Upper lobe of left lung (tissue), 4 donors: ENCODE results near the gene SERPINE3.

Source experiments
- CTCF ChIP-seq, 6 experiments: fragments of 450-650 bp in 4 of 6; fragments of 200-600 bp in 2 of 6; sonication (generic) in 2 of 6; IDR thresholded peaks; one replicate each; pipeline ENCODE4 v1.5.1; 2016 to 2019; ENCODE audit warnings: antibody characterized with exemption in 6 of 6
- EP300 ChIP-seq, 4 donors: sonication (generic); formaldehyde crosslinking; IDR thresholded peaks; one replicate each; pipeline ENCODE4 v1.5.1; 2017; ENCODE audit warnings: antibody characterized with exemption in 4 of 4, control low read depth in 2 of 4
- POLR2A ChIP-seq, 4 donors: fragments of 450-650 bp; IDR thresholded peaks; one replicate each; pipeline ENCODE4 v1.5.1; 2016 to 2017; ENCODE audit warnings: antibody characterized with exemption in 4 of 4, mild to moderate bottlenecking in 2 of 4
- POLR2AphosphoS5 ChIP-seq, 2 donors: sonication (generic); formaldehyde crosslinking; IDR thresholded peaks; one replicate each; pipeline ENCODE4 v1.5.1; 2017; ENCODE audit warnings: antibody characterized with exemption in 2 of 2

GRCh38 chr13:51364404-51365008, 25.0 kb downstream of the SERPINE3 start:
- TF ChIP-seq CTCF (IDR thresholded peaks at IDR 0.05) (no peak), POLR2A (IDR thresholded peaks at IDR 0.05) (no peak), EP300 (IDR thresholded peaks at IDR 0.05) (no peak), POLR2AphosphoS5 (IDR thresholded peaks at IDR 0.05) (no peak)
